ENCODE results near the gene SUSD3. TPM values are rescaled to one million over a fixed set of nuclear protein-coding genes. Genes with fewer than 3 reads are reported as not detected.

SUSD3 gene
- total and polyA plus RNA-seq, 2 donors from 2014 or later, result 12.2 to 34.6 TPM

DNA sequence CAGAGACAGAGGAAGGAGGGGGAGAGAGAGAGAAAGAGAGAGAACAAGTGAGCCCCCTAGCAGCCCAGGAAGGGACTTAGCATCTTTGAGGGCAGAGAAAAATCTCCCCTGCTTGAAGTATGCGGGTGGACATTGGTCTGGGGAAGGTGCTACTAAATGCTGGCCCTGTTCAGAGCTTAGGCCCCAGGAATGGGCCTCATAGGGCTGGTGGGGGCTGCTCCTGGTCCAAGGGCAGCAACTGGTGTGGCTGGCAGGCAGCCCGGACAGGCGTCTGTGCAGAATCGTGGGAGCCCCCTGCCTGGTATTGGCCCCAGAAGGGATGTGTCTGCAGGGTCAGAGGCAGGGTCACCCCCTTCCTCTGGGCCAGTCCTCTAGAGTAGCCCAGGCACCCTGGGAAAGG is 47.8 kb upstream of the SUSD3 start:
- intact Hi-C loops (cut with DNase I), result no loop called here
- no peak for FAIRE-seq
- no peak overlapping the region for H3K27ac ChIP-seq (ENCODE audit: low read depth in 2 of 2, low read length in 2 of 2)
- H3K9ac ChIP-seq (ENCODE audit: low read length in 3 of 3), result no peak overlapping the region
- H3K9me3 ChIP-seq (ENCODE audit: control insufficient read depth in 2 of 3, insufficient read depth in 1 of 3, low read length in 3 of 3), result no peaks in the 10 kb centered on the region
- H3K4me1 ChIP-seq (ENCODE audit: control insufficient read depth in 2 of 3, insufficient read depth in 2 of 3, low read depth in 1 of 3, low read length in 3 of 3), result no peaks in the 10 kb centered on the region
- TF ChIP-seq, protein P1, sequence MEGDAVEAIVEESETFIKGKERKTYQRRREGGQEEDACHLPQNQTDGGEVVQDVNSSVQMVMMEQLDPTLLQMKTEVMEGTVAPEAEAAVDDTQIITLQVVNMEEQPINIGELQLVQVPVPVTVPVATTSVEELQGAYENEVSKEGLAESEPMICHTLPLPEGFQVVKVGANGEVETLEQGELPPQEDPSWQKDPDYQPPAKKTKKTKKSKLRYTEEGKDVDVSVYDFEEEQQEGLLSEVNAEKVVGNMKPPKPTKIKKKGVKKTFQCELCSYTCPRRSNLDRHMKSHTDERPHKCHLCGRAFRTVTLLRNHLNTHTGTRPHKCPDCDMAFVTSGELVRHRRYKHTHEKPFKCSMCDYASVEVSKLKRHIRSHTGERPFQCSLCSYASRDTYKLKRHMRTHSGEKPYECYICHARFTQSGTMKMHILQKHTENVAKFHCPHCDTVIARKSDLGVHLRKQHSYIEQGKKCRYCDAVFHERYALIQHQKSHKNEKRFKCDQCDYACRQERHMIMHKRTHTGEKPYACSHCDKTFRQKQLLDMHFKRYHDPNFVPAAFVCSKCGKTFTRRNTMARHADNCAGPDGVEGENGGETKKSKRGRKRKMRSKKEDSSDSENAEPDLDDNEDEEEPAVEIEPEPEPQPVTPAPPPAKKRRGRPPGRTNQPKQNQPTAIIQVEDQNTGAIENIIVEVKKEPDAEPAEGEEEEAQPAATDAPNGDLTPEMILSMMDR (IDR thresholded peaks at IDR 0.05; ENCODE audit: borderline replicate concordance, extremely low read depth, insufficient read depth), result no peak
- H3K36me3 ChIP-seq (ENCODE audit: control insufficient read depth in 2 of 3, insufficient read depth in 3 of 3, low read length in 3 of 3), result no peaks in the 10 kb centered on the region
- no peaks in the 10 kb centered on the region for H3K27me3 ChIP-seq (ENCODE audit: control insufficient read depth, insufficient read depth, low read length)
- H3K4me3 ChIP-seq (ENCODE audit: low read length in 3 of 3), result no peak overlapping the region
- DNase-seq, result no peak

DNA sequence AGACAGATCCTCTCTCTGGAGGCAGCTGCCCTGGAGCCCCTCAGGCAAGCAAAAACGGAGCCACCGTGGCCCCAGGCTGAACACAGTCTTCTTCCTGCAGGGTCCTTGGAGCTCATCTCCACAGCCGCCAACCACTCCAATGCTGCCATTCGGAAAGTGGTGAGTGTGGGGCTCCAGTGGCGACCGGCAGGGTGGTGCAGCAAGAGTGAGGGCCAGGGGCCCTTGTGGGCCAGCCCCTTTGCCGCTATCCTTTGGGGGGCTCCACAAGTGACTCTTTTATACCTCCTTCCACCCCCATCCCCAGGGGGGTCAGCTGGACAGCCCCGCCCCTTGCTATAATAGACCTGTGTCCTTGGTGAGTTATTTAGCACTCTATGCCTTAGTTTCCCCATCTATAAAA is 47.4 kb upstream of the SUSD3 start:
- Histone ChIP-seq H3K4me3 (ENCODE audit: low read length in 3 of 3) (no peak overlapping the region), H3K27me3 (ENCODE audit: control insufficient read depth, insufficient read depth, low read length) (no peaks in the 10 kb centered on the region)

DNA sequence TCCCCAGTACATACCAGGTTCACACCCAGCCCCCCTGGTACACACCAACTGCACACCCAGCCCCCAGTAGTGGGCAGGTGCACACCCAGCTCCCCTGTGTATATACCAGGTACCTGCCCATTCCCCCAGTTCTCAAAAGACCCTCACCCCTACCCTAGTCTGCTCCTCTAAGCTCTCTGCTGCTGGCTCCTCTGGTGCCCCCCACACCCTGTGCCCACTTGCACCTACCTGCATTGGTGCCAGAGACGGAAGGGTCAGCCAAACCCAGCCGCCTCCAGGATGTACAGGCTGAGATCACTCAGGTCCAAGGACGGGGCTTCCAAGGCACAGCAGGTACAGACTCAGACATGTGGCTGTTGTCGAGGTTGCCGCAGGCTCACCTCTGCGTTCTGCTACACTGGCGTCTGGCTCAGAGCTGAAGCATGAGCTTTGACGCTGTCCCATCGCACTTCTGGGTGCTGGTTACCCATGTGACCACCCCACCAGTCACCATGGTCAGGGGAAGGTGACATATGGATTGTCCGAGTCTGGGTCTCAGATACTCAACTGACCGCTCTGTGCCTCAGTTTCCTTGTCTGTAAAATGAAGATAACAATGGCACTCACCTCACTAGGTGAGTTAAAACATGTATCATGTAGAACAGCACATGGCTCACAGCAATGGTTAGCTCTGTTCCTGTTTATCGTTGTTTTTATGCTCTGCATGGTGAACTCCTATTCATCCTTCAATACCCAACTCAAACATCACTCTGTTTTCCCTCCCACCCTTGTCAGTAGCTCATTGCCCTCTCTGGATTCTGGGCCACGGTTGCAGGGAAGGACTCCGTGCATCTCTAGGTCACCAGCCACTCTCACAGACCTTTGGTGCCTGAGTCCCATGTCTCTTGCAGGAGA is 45.3 kb upstream of the SUSD3 start:
- no peak for DNase-seq
- Histone ChIP-seq H3K9ac (ENCODE audit: low read length in 3 of 3) (no peak overlapping the region), H3K27me3 (ENCODE audit: control insufficient read depth, insufficient read depth, low read length) (no peaks in the 10 kb centered on the region), H3K27ac (ENCODE audit: low read depth in 2 of 2, low read length in 2 of 2) (no peak overlapping the region), H3K4me3 (ENCODE audit: low read length in 3 of 3) (no peak overlapping the region), H3K9me3 (ENCODE audit: control insufficient read depth in 2 of 3, insufficient read depth in 1 of 3, low read length in 3 of 3) (no peaks in the 10 kb centered on the region), H3K36me3 (ENCODE audit: control insufficient read depth in 2 of 3, insufficient read depth in 3 of 3, low read length in 3 of 3) (no peaks in the 10 kb centered on the region), H3K4me1 (ENCODE audit: control insufficient read depth in 2 of 3, insufficient read depth in 2 of 3, low read depth in 1 of 3, low read length in 3 of 3) (no peaks in the 10 kb centered on the region)
- TF ChIP-seq, protein P1 (IDR thresholded peaks at IDR 0.05; ENCODE audit: borderline replicate concordance, extremely low read depth, insufficient read depth), result no peak
- intact Hi-C loops (cut with DNase I), result no loop called here
- no peak for FAIRE-seq

More for the DNA sequence above, 47.4 kb upstream of the SUSD3 start:
- no peak for DNase-seq
- no peaks in the 10 kb centered on the region for H3K9me3 ChIP-seq (ENCODE audit: control insufficient read depth in 2 of 3, insufficient read depth in 1 of 3, low read length in 3 of 3)
- H3K36me3 ChIP-seq (ENCODE audit: control insufficient read depth in 2 of 3, insufficient read depth in 3 of 3, low read length in 3 of 3), result no peaks in the 10 kb centered on the region
- intact Hi-C loops (cut with DNase I), result no loop called here
- TF ChIP-seq, protein P1 (IDR thresholded peaks at IDR 0.05; ENCODE audit: borderline replicate concordance, extremely low read depth, insufficient read depth), result no peak
- no peak for FAIRE-seq
- H3K9ac ChIP-seq (ENCODE audit: low read length in 3 of 3), result no peak overlapping the region
- H3K4me1 ChIP-seq (ENCODE audit: control insufficient read depth in 2 of 3, insufficient read depth in 2 of 3, low read depth in 1 of 3, low read length in 3 of 3), result no peaks in the 10 kb centered on the region
- H3K27ac ChIP-seq (ENCODE audit: low read depth in 2 of 2, low read length in 2 of 2), result no peak overlapping the region

Data from kidney (tissue), 14 donors.